Occipital lobe (tissue), 2 donors: ENCODE results near the gene OR52I1. TPM values are rescaled to one million over a fixed set of nuclear protein-coding genes. Genes with fewer than 3 reads are reported as not detected.
A peak's percentile ranks its signal among the peaks of the same experiment; 100 is the strongest.

Source experiments
- DNase-seq: peaks from one replicate; lab custom pipeline; 2025; lab: John Stamatoyannopoulos, UW
- total RNA-seq: library from RNA; depleted of rRNA; stranded (reverse); fragments of >200 nt; gene quantifications from one replicate; pipeline ENCODE4 v1.2.3, GENCODE V29; 2014

Gene OR52I1
- total RNA-seq, 1 donor from 2014 or later: not detected

DNA sequence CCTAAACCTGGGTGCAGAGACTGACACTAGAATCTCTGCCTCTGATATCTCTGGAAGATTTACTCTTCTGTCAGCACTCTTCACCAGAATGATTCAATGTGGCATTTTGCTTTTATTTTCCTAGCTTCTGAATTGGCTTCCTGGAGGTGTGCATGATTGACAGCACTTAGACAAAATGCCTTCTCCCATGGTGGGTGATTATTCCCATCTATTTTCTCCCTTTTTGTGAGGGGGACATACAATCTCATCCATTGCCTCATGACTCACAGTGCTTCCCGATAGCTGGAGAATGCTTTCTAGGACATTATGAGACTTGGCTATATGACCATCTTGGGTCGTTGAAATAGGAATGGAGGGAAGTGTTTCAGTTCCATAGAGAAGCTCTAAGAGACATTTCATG, 18.1 kb downstream of the OR52I1 start:
- no peak for DNase-seq

- no peak for DNase-seq
These were observed 22.1 kb downstream of the OR52I1 start for GRCh38 chr11:4615856-4616444.

DNA sequence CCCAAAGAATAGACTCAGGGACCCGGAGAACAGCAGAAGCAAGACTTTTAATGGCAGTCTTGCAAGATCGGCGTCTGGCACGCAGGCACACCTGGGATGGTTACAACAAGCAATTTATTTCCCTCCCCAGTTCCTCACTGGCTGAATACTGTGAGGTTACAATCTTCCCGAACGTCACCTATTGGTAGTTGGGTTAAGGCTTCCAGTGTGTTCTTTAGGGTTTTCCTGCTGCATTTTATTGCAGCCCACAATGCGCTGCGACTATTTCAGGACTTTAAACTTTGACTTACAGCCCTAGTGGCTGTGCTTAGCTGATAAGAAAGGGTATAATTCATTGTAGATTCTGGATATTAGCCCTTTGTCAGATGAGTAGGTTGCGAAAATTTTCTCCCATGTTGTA, 25.7 kb downstream of the OR52I1 start:
- DNase-seq: no peak

DNA sequence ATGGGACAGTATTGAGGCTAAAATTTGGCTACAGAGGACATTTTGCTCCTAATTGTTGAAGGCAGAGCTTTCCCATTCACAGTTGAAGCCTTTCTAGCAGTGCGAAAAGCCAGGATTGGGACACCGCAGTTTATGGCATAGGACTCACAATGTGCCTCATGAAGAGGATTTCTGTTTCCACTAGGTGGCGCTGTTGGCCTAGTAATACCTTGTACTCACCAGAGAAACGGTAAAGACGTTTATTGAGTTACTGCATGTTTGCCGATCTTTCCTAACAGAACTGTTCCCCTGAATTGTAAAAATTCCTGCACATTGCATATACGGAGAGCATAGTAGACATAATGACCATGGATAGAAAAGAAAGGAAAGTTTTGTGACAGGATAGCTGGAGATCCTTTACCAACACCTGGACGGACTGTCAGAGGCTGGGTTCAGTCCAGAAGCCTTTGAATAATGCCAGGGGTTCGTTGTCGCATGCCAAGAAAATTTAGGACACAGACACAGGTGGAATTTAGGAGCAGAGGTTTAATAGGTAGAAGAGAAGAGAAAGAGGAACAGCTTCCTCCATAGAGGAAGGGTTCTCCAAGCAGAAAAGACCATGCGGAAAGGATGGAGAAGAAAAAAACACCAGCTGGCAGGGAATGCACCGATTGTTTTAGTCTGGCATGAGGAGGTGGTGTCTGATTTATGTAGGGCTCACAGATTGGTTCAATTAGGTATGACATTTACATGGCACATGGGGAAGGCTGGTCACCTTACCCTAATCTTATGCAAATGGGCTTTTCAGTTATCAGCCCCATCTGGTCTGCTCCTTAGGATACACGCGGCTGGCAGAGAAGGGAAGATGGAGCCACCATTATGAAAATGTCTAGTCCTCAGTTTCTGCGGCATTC, 32.6 kb downstream of the OR52I1 start:
- DNase-seq: peak; percentile 13

- no peak for DNase-seq
These were observed 42.3 kb downstream of the OR52I1 start for GRCh38 chr11:4636136-4636535.

- peak; percentile 42 for DNase-seq
These were observed 43.3 kb downstream of the OR52I1 start, which contains the start of gene OR51D1 for GRCh38 chr11:4636962-4637661. TSS of gene OR51D1 (plus strand) at chr11:4637477. CDS start at chr11:4639791, 2,314 bp downstream.

DNA sequence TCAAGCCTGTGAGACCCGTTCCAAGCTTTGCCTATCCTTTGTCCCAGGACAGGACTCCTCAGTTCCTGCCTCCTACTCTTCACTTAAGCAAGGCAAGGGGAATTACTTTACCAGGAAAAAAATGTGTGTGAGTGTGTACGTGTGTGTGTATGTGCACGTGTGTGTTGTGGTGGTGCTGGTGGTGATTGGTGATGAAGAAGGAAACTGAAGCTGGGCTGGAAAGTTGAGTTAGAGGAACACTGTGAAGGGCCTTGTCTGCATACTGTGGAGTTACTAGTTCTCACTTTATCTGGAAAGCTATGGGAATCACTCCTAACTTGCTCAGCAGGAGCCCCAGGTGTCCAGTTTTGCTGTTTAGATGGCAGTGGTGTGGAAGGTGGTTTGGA, 43.8 kb downstream of the OR52I1 start:
- DNase-seq: no peak

- DNase-seq: no peak
These were observed 46.1 kb downstream of the OR52I1 start for GRCh38 chr11:4639931-4640330.

- DNase-seq: no peak
These were observed 47.7 kb downstream of the OR52I1 start for GRCh38 chr11:4641501-4641900.

GRCh38 chr11:4642043-4642442, 48.2 kb downstream of the OR52I1 start:
- DNase-seq: no peak

DNA sequence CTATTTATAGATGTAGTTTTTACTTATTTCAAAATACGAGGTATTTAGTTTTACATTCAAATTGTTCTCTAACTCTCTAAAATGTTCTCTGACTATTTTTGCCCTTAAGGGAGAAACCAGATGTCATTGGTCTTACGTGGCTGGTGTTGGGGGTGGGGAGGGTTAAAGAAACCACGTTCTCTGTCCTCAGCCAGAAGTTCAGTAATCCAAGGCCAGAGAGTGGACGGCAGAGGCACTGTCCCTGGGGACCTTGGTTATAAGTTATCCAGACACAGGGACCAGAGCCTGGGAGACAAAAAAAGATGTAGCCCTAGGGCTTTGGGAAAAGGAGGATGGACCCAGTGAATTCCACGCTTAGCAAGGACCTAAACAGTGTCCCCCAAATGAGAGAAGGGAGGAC, 49.2 kb downstream of the OR52I1 start:
- DNase-seq: no peak

GRCh38 chr11:4643682-4644081, 49.8 kb downstream of the OR52I1 start, which contains the start of gene OR51E1:
TSS of gene OR51E1 (plus strand) at chr11:4643982. CDS start at chr11:4652527, 8,545 bp downstream.
- DNase-seq: no peak

DNA sequence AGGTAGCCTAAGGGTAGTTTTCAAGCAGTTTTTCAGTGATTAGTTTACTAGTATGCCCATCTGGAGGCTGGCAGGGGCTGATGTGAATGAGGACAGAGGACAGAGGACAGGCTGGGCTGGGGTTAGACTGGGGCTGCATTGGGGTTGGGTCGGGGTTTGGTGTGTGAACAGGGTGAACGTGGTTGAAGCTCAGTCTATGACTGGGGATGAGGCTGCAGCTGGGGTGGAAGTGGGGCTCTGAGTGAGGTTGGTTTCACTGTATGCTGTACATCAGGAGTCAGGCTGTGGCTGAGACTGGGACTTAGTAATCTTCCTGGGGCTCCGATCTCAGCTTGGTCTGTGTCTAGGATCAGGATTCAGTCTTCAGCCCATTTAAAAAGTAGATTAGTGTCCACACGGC, 50.4 kb downstream of the OR52I1 start:
- no peak for DNase-seq

Other genes starting within 250 kb of the OR52I1 start
- not detected for gene OR52B4, start 225.7 kb upstream of the OR52I1 start, total RNA-seq
- gene TRIM21, start 200.3 kb upstream of the OR52I1 start, total RNA-seq: 6.6 TPM
- gene OR52K2, start 144.7 kb upstream of the OR52I1 start, total RNA-seq: not detected
- not detected for gene OR52K1, start 111.4 kb upstream of the OR52I1 start, total RNA-seq
- not detected for gene OR52M1, start 48.8 kb upstream of the OR52I1 start, total RNA-seq
- not detected for gene OR52I2, start 12.3 kb upstream of the OR52I1 start, total RNA-seq
- 10.8 TPM for gene TRIM68, start 14.2 kb downstream of the OR52I1 start, total RNA-seq
- not detected for gene OR51D1, start 43.4 kb downstream of the OR52I1 start, total RNA-seq
- gene OR51E1, start 49.9 kb downstream of the OR52I1 start, total RNA-seq: 0.16 TPM
- not detected for gene OR51E2, start 103.8 kb downstream of the OR52I1 start, total RNA-seq
- not detected for gene MMP26, start 110.7 kb downstream of the OR52I1 start, total RNA-seq
- not detected for gene OR51F1, start 175.9 kb downstream of the OR52I1 start, total RNA-seq
- gene OR52R1, start 210.3 kb downstream of the OR52I1 start, total RNA-seq: not detected
- gene OR51F2, start 227.3 kb downstream of the OR52I1 start, total RNA-seq: not detected